D721Med (cell line): ENCODE data around the gene CTNS.

Experiments used
- DNase-seq: peaks from one replicate; pipeline ENCODE4 v3.0.0; 2011; ENCODE audit warnings: low spot score; ENCODE audit not compliant: insufficient read length
- FAIRE-seq: peaks from 2 replicates; lab custom pipeline; 2011; peaks lifted over from hg19 to GRCh38; lab: Jason Lieb, UNC
- CTCF ChIP-seq: IDR thresholded peaks from 2 replicates; pipeline ENCODE4 v1.5.1; 2012; ENCODE audit warnings: mild to moderate bottlenecking, control low read depth; ENCODE audit not compliant: insufficient read depth; ENCODE audit errors: missing control alignments

The CTNS gene

GRCh38 chr17:3645310-3645709, 8.8 kb downstream of the CTNS start:
- TF ChIP-seq CTCF, result no peak
- DNase-seq (no peak), FAIRE-seq (no peak)

GRCh38 chr17:3647251-3647650, 10.7 kb downstream of the CTNS start:
- no peak for FAIRE-seq
- no peak for TF ChIP-seq CTCF
- no peak for DNase-seq

- DNase-seq (peak; percentile 54), FAIRE-seq (no peak)
- TF ChIP-seq CTCF, result peak; percentile 21
Observed at GRCh38 chr17:3647769-3648555, 11.4 kb downstream of the CTNS start.

GRCh38 chr17:3655766-3656165, 19.2 kb downstream of the CTNS start:
- no peak for TF ChIP-seq CTCF
- FAIRE-seq (no peak), DNase-seq (no peak)

GRCh38 chr17:3656353-3656752, 19.8 kb downstream of the CTNS start:
- TF ChIP-seq CTCF, result no peak
- FAIRE-seq (no peak), DNase-seq (no peak)

GRCh38 chr17:3656755-3657587, 20.4 kb downstream of the CTNS start:
- TF ChIP-seq CTCF, result no peak
- DNase-seq, result no peak
- no peak for FAIRE-seq

GRCh38 chr17:3657588-3657869, 21.0 kb downstream of the CTNS start:
- DNase-seq (no peak), FAIRE-seq (no peak)
- no peak for TF ChIP-seq CTCF
